Fibroblast of the aortic adventitia (primary cell): ENCODE results near the gene C1QL1. TPM values are rescaled to one million over a fixed set of nuclear protein-coding genes. Genes with fewer than 3 reads are reported as not detected.

ENCODE experiments used
- DNase-seq: peaks from one replicate; pipeline ENCODE4 v3.0.0-alpha.2; 2010; ENCODE audit warnings: low read depth
- H3K4me3 ChIP-seq: 2 replicates; pipeline ENCODE4 v1.5.1; 2011; ENCODE audit warnings: low read depth, mild to moderate bottlenecking, control low read depth, low read length, moderate library complexity
- CTCF ChIP-seq: IDR thresholded peaks from 2 replicates; pipeline ENCODE4 v1.5.1; 2011; ENCODE audit warnings: mild to moderate bottlenecking, low read length, control low read depth, inconsistent platforms; ENCODE audit not compliant: insufficient read depth
- total RNA-seq: library from RNA; depleted of rRNA; stranded (reverse); fragments of >200 nt; gene quantifications from 2 replicates; pipeline ENCODE4 v1.2.3, GENCODE V29; 2012; ENCODE audit warnings: low replicate concordance

C1QL1 gene
- total RNA-seq, 1 donor: 0.09 TPM

- TF ChIP-seq CTCF: no peak
- H3K4me3 ChIP-seq: no peak overlapping the region
- DNase-seq: no peak
These were observed 33.0 kb downstream of the C1QL1 start for GRCh38 chr17:44935116-44935515.

- DNase-seq: no peak
- H3K4me3 ChIP-seq: no peak overlapping the region
- no peak for TF ChIP-seq CTCF
These were observed 33.4 kb downstream of the C1QL1 start for GRCh38 chr17:44934745-44935105.

- DNase-seq: no peak
- TF ChIP-seq CTCF: no peak
- H3K4me3 ChIP-seq: no peak overlapping the region
These were observed 34.0 kb downstream of the C1QL1 start for GRCh38 chr17:44933824-44934744.

- no peak for TF ChIP-seq CTCF
- DNase-seq: no peak
- H3K4me3 ChIP-seq: no peak overlapping the region
These were observed 35.4 kb downstream of the C1QL1 start for GRCh38 chr17:44932787-44933097.

- no peak overlapping the region for H3K4me3 ChIP-seq
- no peak for TF ChIP-seq CTCF
- DNase-seq: no peak
These were observed 35.9 kb downstream of the C1QL1 start for GRCh38 chr17:44932096-44932786.

GRCh38 chr17:44931376-44931775 lies 36.7 kb downstream of the C1QL1 start:
- DNase-seq: no peak
- H3K4me3 ChIP-seq: no peak overlapping the region
- TF ChIP-seq CTCF: no peak

GRCh38 chr17:44930667-44931066 lies 37.4 kb downstream of the C1QL1 start:
- no peak for DNase-seq
- no peak for TF ChIP-seq CTCF
- no peak overlapping the region for H3K4me3 ChIP-seq
